GM18519 (cell line): ENCODE data around the gene GET4.

ENCODE experiments used
- ATAC-seq: cut with Tn5 transposase; IDR thresholded peaks from one replicate; pipeline ENCODE4 v1.9.1; 2021; ENCODE audit warnings: mild to moderate bottlenecking, moderate library complexity; ENCODE audit not compliant: unreplicated experiment, low FRiP score

Gene GET4

DNA sequence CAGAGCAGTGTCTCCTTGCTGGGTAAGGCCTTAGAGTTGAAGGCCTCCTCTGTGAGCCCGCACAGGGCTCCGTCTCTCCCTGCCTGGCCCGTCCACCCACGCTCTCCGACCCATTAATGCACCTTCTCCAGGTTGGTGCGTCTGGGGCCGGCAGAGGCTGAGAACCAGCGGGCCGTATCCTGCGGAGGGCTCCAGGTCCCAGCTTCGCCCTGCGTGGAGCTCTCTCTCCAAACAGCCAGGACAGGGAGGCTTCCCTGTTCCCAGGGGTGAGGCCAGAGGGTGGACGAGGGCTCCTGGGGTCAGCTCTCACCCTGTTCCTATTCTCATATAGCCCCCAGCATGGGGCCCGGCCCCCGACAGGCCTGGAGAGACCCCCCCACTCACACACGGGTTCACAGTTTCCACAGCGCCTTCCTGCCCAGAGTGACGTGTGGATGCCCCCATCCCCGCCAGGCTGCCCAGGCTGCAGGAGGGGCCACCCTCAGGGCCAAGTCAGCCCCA lies 34.6 kb downstream of the GET4 start:
- no peak for ATAC-seq

DNA sequence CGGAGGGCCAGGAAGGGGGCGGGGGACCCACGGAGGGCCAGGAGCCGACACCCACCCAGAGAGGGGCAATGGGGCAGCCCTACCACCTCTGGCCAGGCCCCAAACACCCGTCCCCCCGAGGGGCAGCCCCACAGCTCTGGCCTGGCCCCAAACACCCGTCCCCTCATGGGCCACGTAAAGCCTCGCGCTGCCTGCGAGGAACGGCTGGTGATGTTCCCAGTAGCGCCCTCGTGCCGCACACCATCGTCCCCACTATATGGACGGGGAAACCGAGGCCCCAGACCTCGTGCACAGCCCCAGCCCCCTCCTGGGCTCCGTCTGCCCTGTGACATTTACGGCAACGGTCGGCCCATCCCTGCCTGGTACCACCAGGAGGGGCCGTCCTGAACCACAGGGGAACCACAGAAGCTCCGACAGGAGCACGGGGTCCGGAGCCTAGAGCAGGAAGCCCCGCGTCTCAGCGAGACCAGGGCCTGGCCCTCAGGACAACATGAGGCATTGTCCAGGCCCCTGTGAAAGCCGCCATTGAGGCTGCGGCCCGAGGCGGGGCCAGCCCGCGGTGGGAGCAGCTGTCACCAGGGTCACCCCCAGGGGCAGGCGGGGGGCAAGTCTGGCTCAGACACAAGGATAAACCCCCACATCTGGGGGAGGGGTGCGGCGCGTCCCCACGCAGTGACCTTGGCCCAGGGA lies 35.6 kb downstream of the GET4 start:
- ATAC-seq: no peak

DNA sequence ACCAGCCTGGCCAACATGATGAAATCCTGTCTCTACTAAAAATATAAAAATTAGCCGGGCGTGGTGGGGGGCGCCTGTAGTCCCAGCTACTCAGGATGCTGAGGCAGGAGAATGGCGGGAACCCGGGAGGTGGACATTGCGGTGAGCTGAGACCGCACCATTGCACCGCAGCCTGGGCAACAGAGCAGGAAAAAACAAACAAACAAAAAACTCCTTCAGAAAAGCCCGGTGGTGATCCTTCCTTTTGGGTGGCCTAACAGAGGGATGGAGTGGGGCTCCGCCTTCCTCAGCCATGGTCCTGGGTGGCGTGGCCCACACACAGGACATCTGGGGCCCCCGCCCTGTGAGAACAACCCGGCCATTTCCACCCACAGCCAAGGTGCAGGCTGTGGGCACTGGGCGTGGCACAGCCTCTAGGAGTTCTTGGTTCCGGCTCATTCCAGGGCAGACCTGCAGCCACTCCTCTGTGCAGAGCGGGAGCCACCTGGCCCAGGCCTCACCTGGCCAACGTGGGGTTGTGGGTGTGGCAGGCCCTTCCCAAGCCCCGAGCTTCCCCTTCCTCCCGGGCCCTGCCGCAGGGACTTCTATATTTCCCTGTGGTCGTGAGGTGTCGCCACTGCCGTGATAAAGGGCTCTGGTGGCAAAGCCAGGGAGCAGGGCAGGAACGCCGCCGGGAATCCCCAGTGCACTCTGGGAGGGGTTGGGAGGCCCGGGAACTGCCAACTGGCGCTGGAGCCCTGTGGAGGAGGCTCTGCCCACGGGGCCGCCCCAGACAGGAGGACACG lies 37.6 kb downstream of the GET4 start:
- no peak for ATAC-seq

DNA sequence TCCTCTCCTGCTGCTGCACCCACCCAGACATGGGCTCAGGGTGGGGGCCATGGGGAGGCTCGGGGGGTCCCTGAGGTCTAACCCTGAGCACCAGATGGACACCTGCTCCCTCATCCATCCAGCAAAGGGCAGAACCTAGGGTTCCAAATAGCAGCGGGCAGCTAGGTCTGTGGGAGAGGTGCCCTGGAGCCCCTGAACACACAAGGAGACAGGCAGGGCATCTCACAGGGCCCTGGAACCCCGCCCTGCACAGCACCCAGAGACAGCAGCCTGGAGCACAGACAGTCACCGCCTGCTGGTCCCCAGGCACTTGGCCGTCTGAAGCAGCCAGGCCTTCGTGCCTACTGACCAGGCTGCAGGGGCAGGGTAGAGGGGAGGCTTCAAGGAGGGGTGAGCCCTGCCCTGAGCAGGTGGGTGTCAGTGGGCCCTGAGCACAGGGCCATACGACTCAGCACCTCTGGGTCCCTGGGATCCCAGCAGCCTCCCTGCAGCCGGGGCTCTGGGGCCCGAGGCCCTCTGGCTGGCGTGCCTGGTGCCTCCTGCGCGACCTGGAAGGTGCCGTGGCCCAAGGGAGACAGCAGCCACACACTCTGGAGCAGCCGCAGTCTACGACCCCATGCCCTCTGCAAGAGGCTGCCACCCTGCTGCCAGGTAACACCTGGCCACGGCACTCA lies 38.3 kb downstream of the GET4 start:
- no peak for ATAC-seq

DNA sequence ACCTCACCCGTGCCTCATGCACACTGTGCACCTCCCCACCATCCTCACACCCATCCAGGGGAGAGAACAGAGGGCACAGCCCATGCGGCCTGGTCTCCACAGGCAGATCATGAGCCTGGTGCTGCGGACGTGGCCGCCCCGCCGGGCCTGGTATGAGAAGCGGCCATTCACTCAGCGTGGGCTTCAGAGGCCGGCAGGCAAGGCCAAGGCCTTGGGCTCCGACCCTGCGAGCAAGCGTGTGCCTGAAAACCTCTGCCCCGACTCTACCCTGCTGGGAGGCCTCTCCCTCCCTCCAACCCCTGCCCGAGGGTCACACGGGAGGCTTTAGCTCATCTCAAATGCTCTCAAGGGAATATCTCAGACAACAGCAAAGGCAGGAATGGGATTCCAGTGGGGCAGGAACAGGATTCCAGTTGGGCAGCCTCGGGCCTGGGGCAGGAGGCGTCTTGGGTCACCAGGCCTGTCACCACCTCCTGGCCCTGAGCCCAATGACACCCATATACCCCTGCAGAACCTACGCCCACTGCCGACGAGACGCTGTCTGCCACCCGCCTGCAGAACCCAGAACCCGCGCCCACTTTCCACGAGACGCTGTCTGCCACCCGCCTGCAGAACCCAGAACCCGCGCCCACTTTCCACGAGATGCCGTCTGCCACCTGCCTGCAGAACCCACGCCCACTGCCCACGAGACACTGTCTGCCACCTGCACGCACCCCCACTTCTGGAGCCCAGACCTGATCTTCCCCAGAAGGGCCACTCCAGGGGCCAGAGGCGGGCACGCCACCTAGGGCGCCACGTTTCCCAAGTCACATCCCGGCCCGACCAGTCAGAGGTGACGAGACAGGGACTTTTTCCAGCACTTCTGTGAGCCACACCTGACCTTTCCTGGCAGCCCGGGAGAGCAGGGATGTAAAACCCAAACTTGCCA lies 39.2 kb downstream of the GET4 start:
- ATAC-seq: no peak

DNA sequence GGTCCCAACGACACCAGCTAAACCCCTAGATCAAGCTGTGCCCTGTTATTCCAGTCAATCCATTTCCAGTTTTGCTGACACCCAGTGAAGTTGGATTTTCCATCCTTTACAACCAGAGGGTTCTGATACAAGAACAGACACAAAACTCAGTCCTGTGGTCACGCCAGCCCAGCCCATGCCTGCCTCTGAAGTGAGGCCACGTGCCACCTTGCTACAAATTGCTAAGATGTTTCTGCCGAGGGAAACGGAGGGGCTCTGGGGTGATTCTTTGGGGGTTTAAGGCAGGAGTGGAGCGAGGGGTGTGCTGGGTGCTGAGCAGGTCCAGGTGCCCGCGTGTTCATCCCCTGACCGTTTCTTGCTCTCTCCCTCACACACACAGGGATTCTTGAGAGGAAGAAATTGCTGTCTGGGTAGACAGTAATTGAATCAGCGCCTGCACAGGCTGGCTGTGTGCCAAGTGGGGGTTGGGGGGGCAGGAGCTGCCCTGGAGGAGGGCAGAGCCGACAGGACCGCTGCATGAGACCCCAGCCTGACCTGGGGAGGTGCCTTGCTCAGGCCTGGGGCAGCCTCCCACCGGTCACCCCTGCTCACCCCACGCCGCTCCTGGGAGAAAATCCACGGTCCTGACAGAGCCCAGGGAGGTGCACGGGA lies 40.1 kb downstream of the GET4 start:
- no peak for ATAC-seq

DNA sequence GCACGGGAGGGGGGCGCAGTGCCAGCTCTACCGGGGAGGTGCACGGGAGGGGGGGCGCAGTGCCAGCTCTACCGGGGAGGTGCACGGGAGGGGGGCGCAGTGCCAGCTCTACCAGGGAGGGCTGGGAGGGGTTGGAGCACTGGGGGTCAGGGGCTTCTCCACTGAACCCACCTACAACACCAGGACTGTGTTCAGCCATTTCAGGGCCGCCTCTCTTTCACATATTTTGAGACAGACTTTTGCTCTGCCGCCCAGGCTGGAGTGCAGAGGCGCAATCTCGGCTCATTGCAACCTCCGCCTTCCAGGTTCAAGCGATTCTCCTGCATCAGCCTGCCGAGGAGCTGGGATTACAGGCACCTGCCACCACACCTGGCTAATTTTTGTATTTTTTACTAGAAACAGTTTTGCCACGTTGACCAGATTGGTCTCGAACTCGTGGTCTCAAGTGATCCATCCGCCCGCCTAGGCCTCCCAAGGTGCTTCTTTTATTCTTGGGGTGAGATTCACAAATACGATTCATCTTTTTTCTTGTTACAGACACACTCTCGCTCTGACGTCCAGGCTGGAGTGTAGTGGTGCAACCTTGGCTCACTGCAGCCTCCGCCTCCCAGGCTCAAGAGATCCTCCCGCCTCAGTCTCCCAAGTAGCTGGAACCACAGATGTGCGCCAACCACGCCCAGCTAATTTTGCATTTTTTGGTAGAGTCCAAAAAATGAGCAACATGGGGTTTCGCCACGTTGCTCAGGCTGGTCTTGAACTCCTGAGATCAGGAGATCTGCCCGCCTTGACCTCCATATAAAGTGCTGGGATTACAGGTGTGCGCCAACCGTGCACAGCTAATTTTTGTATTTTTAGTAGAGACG lies 41.1 kb downstream of the GET4 start:
- no peak for ATAC-seq

DNA sequence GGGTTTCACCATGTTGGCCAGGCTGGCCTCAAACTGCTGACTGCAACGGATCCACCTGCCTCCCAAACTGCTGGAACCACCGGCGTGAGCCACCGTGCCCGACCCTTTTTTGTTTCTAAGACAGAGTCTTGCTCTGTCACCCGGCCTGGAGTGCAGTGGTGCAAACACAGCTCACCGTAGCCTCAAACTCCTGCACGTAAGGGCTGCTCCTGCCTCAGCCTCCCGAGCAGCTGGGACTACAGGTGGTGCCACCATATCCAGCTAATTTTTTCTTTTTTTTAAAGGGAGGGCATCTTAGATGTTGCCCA lies 41.7 kb downstream of the GET4 start:
- no peak for ATAC-seq

DNA sequence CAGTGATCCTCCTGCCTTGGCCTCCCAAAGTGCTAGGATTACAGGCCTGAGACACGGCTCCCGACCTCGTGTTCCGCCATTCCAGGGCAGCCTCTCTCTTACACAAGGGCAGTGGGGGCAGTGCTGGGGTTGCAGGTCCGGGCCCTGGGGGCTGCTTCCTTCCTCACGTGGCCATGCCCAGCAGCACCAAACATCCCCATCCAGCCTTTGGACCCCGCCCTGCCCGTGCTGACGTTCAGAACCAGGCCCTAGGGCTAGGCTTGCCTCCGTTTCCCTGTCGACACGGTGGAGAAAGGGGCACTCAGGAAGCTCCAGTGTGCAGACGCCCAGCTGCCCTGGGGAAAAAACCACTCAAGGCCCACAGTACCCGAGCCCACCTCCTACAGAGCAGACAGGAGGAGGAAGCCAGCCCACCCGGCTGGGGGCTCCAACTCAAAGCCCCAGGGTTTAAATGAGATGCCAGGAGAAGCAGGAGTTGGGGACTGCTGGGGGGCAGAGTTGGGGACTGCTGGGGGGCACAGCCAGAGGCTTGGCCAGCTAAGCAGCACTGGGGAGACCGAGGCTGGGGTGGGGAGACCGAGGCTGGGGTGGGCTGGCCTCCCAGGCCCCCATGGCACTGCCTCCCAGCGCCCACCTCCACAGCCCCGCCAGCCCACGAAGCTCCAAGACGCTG lies 42.2 kb downstream of the GET4 start:
- ATAC-seq: no peak

DNA sequence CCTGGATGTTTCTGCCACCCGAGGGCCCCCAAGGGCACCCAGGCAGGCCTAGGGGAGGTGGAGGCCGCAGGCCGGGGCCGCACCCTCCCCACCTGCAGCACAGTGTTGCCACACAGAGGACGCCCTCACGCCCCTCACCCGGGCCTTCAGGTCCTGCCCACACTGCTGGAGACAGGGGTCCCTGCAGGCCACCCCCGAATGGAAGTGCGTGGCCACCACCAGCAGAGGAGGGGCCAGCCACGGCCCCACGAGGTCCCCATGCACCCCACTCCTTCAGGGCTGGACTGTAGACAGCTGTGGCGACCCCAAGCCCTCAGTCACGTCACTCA lies 42.7 kb downstream of the GET4 start:
- no peak for ATAC-seq

DNA sequence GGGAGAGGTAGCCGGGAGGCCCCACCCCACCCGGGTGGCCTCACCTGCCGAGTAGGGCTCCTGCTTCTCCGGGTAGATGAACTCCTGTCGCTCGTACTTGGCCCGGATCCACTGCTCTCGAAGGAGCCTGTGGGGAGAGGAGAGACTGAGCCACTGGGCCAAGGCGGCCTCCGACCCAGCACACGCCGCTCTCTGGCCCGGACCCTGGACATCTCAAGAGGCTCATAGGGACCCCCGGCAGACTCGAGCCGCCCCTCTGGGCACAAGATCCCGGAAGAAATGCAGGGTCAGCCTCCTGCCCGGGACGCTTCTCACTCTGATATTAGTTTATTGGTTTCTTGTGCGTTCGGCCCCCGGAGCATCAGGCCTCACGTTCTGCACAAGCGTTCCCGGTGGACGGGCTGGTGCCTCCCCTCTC lies 43.6 kb downstream of the GET4 start:
- ATAC-seq: no peak

DNA sequence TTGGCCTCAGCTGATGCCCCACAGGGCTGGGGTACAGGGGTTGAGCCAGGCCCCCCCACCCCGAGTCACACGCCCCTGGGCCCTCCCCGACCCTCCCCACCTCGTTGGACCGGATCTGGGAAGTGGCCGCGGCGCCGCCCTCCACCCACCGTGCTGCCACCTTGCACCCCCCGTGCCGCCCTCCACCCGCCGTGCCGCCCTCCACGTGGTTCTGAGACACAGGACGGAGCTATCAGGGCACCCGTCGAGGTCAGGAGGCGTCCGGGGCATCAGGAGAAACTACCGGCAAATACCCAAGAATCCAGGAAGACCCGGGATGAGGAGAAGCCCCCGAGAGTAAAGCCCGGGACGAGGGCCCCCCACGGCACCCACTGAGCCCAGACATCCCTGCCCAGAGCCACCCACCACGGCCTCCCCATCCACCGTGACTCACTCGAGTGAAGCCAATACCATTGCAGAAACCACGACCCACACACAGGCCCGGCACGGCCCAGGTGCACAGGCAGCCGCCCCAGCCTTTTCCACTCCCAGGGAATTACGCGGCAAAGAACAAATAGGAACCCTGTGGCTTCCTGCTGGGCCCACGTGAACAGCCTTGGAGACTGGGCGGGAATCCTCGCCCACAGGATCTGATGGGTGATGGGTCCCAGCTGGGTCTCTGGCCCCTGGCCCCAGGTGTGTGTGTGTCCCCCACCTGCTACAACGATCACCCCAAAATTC lies 44.2 kb downstream of the GET4 start:
- no peak for ATAC-seq

DNA sequence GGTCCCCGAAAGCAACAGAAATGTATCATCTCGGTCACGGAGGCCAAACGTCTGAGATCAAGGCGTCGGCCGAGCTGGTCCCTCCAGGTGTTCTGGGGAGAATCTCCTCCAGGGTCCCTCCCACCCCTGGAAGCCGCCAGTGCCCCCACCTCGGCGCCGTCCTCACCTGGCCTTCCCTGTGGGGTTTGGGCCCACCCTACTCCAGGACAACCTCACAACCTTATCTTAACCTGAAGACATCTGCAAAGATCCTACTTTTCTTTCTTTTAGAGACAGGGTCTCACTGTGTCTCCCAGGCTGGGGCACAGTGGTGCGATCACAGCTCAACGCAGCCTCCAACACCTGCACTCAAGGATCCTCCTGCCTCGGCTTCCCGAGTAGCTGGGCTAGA lies 44.7 kb downstream of the GET4 start:
- ATAC-seq: no peak

DNA sequence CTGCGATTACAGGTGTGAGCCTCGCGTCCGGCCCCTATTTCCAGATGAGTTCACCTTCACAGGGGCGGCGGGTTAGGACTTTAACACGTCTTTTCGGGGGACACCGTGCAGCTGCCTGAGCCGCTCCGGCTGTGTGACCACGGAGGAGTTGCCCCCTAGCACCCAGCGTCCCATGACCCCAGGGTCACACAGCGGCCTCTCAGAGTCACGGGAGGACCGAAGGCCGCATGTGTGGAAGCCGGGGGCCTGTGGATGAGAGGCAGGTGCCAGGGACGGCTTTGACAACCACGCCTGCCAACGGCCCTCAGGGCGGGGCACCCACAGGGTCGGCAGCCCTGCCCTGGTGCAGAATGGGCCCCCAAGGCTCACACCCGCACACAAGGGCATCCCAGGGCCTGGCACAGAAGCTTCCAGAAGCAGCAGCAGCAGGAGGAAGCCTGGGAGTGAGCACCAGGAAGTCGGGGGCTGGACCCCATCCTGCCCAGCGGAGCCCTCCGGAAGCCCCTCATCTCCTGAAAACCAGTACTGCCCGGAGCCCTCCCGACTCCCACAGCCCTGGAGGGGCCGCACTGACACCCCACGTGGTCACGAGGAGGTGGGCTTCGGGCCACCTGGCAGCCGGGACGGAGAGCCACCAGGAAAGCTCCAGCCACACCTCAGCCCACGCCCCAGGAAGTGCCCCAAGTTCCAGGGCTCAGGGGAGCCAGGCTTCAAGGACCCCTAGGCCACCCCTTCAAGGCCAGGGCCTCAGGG lies 45.4 kb downstream of the GET4 start:
- no peak for ATAC-seq

DNA sequence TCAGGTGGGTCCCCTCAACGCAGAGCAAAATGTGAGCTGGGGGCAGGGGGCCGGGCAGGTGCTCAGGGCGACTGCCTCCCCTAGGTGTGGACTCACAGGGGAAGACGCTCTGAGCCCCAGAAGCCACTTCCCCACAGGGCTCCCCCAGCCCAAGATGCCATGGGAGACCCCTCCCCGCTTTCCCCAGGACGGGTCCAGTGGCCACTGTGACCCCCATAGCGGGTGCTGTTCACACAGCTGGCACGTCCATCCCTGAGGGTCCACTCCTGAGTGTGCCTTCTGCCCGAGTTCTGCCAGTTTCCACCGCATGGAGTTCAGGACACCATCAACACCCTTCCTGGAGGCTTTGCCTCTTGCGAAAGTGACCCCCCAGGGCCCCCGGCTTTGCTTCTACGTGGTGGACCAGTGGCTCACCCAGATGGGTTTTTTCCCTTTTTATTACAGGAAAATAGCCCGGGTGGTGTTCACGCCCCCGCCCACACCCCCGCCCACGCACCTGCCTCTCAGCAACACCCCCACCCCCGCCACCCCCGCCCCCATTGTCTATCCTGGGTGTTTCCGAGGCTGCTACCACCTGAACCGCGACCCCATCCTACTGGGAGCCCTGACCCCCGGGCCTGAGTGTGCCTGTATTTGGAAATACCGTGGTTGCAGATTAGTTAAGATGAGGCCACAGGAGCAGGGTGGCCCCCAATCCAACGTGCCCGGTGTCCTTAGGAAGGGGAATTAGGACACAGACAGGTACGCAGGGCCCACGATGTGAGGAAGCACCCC lies 46.2 kb downstream of the GET4 start:
- ATAC-seq: no peak

DNA sequence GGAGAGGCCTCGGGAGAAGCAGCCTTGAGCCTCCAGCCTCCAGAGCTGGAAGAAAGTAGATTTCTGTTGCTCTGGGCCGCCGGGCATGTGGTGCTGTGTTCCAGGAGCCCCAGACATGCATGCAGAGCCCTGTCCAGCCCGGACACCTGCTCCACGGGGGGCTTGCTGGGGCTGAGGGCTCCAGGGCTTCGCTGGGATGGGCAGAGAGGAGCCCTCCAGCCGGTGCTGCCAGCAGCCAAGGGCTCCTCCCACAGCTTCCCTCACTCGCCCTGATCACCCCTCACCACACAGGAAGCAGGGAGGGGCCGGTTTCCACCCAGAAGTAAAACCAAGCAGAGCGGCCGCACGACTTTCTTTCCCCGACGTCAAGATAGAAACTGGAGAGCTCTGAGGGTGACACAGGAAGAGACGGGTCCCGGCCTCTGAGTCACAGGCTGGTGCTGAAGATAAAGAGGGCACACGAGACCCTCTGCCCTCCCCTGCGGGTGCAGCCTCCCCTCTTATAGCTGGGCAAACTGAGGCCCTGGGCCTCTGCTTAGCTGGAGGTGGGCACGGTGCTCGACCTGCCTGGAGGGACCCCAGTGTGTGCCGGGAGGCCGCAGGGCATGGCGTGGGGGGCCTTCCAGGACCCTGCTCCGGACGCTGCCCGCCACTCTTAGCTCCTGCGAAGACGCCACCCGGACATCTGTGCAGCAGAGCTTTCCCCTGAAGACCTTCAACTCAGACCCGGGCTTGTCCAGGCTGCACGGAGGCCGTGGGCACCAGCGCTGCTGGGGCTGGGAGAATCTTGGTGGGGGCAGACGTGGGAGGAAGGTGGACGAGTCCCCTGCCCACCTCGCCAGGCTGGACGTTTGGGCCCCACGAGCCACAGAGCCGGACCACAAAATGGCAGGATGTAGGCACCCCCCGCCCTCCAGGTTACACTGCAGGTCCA lies 47.0 kb downstream of the GET4 start:
- peak; percentile 43 for ATAC-seq
